Omental fat pad (tissue), 4 donors: ENCODE results near the gene ORC6. TPM values are rescaled to one million over a fixed set of nuclear protein-coding genes. Genes with fewer than 3 reads are reported as not detected.

ENCODE experiments used
- ATAC-seq: fragments of 150-250 bp; one replicate; pipeline ENCODE4 v1.9.1; 2016; ENCODE audit warnings: mild to moderate bottlenecking, moderate library complexity; ENCODE audit not compliant: low FRiP score
- DNase-seq: peaks from one replicate; pipeline ENCODE4 v3.0.0-alpha.2; 2019; ENCODE audit warnings: low spot score
- CTCF ChIP-seq, 3 donors: fragments of 450-650 bp; IDR thresholded peaks; one replicate each; pipeline ENCODE4 v1.5.1; 2016 to 2017; ENCODE audit warnings: antibody characterized with exemption in 3 of 3, mild to moderate bottlenecking in 3 of 3, moderate library complexity in 2 of 3
- total RNA-seq, 4 donors: library from RNA; depleted of rRNA; stranded (reverse); fragments of >200 nt; gene quantifications; one replicate each; pipeline ENCODE4 v1.1.0, GENCODE V29; 2016

Gene ORC6
- total RNA-seq, 4 donors from 2014 or later = 0.63 to 3.1 (median 1.5) TPM

GRCh38 chr16:46700048-46700447, 10.6 kb downstream of the ORC6 start:
- DNase-seq = no peak
- ATAC-seq = no peak
- TF ChIP-seq CTCF (IDR thresholded peaks at IDR 0.05) = no peak

GRCh38 chr16:46701615-46702014, 12.2 kb downstream of the ORC6 start:
- TF ChIP-seq CTCF (IDR thresholded peaks at IDR 0.05) = no peak
- DNase-seq (no peak), ATAC-seq (no peak)

- no peak for TF ChIP-seq CTCF (IDR thresholded peaks at IDR 0.05)
- DNase-seq (no peak), ATAC-seq (no peak)
These were observed 12.6 kb downstream of the ORC6 start for GRCh38 chr16:46702030-46702429.

GRCh38 chr16:46706642-46707041, 17.2 kb downstream of the ORC6 start:
- DNase-seq (no peak), ATAC-seq (no peak)
- TF ChIP-seq CTCF (IDR thresholded peaks at IDR 0.05) = no peak

GRCh38 chr16:46709469-46710005, 20.1 kb downstream of the ORC6 start:
- no peak for TF ChIP-seq CTCF (IDR thresholded peaks at IDR 0.05)
- ATAC-seq (no peak), DNase-seq (no peak)

GRCh38 chr16:46711106-46712058, 21.9 kb downstream of the ORC6 start:
- ATAC-seq = no peak
- TF ChIP-seq CTCF (IDR thresholded peaks at IDR 0.05) = no peak
- no peak for DNase-seq

- TF ChIP-seq CTCF (IDR thresholded peaks at IDR 0.05) = no peak
- no peak for DNase-seq
- ATAC-seq = no peak
These were observed 23.5 kb downstream of the ORC6 start for GRCh38 chr16:46712911-46713310.
